Measurements from ENCODE around the gene LCLAT1.

The LCLAT1 gene
- 3.5 to 27.4 (median 11.4) reads per million in 18 experiments for total RNA-seq

GRCh38 chr2:30447149-30448045 is at the start of gene LCLAT1:
LCLAT1 (plus strand) TSS chr2:30447246; CDS start chr2:30525591, 78,345 bp downstream.
- peak; percentile 86 to 89 for DNase-seq

- DNase-seq = peak; percentile 72
Observed at GRCh38 chr2:30398084-30398873, 48.8 kb upstream of the LCLAT1 start.

GRCh38 chr2:30400151-30400954 is 46.7 kb upstream of the LCLAT1 start:
- no peak for DNase-seq

- DNase-seq = no peak
Observed at GRCh38 chr2:30402441-30403182, 44.4 kb upstream of the LCLAT1 start.

GRCh38 chr2:30403592-30404312 is 43.3 kb upstream of the LCLAT1 start:
- DNase-seq = no peak

GRCh38 chr2:30404319-30405259 is 42.5 kb upstream of the LCLAT1 start:
- no peak for DNase-seq

GRCh38 chr2:30405260-30405605 is 41.8 kb upstream of the LCLAT1 start:
- no peak for DNase-seq

GRCh38 chr2:30406853-30407252 is 40.2 kb upstream of the LCLAT1 start:
- no peak for DNase-seq

GRCh38 chr2:30408961-30409387 is 38.1 kb upstream of the LCLAT1 start:
- DNase-seq = no peak

- DNase-seq = peak in 1 of 2 donors; percentile 33
Observed at GRCh38 chr2:30410217-30410616, 36.8 kb upstream of the LCLAT1 start.

- DNase-seq = no peak
Observed at GRCh38 chr2:30412047-30412683, 34.9 kb upstream of the LCLAT1 start.

GRCh38 chr2:30412684-30413570 is 34.1 kb upstream of the LCLAT1 start:
- DNase-seq = no peak

GRCh38 chr2:30414961-30415360 is 32.1 kb upstream of the LCLAT1 start:
- no peak for DNase-seq

GRCh38 chr2:30417253-30417652 is 29.8 kb upstream of the LCLAT1 start:
- peak; percentile 45 for DNase-seq

- DNase-seq = peak in 1 of 2 donors; percentile 25
Observed at GRCh38 chr2:30421026-30421603, 25.9 kb upstream of the LCLAT1 start.

- no peak for DNase-seq
Observed at GRCh38 chr2:30421604-30422443, 25.2 kb upstream of the LCLAT1 start.

GRCh38 chr2:30422444-30423040 is 24.5 kb upstream of the LCLAT1 start:
- peak; percentile 54 to 67 for DNase-seq

All from inflammatory macrophage (primary cell).